Measurements from ENCODE around the gene SRSF12.

DNA sequence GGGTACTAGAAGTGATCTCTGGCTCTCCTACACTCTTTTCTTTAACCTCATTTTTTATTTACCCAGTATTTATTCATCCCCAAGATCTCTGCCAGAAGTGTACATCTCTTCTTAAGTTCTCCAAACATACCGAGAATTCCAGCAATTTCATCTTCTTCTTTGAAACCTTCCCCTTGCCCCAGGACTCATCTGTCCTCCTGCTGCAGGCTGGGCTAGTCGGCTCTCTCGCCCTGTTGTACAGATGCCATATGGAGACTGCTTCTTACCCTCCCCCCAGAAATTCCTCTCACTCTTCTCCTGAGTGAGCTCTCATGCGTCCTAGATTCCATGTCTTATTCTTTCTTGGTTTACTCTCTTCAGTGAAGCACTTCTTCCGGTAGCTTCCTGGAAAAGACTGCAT, 59.2 kb downstream of the SRSF12 start:
- TF ChIP-seq, protein P1, sequence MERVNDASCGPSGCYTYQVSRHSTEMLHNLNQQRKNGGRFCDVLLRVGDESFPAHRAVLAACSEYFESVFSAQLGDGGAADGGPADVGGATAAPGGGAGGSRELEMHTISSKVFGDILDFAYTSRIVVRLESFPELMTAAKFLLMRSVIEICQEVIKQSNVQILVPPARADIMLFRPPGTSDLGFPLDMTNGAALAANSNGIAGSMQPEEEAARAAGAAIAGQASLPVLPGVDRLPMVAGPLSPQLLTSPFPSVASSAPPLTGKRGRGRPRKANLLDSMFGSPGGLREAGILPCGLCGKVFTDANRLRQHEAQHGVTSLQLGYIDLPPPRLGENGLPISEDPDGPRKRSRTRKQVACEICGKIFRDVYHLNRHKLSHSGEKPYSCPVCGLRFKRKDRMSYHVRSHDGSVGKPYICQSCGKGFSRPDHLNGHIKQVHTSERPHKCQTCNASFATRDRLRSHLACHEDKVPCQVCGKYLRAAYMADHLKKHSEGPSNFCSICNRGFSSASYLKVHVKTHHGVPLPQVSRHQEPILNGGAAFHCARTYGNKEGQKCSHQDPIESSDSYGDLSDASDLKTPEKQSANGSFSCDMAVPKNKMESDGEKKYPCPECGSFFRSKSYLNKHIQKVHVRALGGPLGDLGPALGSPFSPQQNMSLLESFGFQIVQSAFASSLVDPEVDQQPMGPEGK (CRISPR knock-in tag; IDR thresholded peaks at IDR 0.05; ENCODE audit: borderline replicate concordance), result no peak
- TF ChIP-seq ZFP30 (CRISPR knock-in tag; IDR thresholded peaks at IDR 0.05) (no peak), GLIS3 (CRISPR knock-in tag; IDR thresholded peaks at IDR 0.05) (no peak), SNAI2 (CRISPR knock-in tag; IDR thresholded peaks at IDR 0.05) (no peak), ZC3H10 (CRISPR knock-in tag; IDR thresholded peaks at IDR 0.05) (no peak), CSDC2 (CRISPR knock-in tag; IDR thresholded peaks at IDR 0.05) (no peak), TCF4 (CRISPR knock-in tag; IDR thresholded peaks at IDR 0.05; ENCODE audit: borderline replicate concordance) (no peak), RARB (CRISPR knock-in tag; IDR thresholded peaks at IDR 0.05) (no peak), ZFP3 (CRISPR knock-in tag; IDR thresholded peaks at IDR 0.05) (no peak)
- TF ChIP-seq, protein P2, sequence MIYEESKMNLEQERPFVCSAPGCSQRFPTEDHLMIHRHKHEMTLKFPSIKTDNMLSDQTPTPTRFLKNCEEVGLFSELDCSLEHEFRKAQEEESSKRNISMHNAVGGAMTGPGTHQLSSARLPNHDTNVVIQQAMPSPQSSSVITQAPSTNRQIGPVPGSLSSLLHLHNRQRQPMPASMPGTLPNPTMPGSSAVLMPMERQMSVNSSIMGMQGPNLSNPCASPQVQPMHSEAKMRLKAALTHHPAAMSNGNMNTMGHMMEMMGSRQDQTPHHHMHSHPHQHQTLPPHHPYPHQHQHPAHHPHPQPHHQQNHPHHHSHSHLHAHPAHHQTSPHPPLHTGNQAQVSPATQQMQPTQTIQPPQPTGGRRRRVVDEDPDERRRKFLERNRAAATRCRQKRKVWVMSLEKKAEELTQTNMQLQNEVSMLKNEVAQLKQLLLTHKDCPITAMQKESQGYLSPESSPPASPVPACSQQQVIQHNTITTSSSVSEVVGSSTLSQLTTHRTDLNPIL (CRISPR knock-in tag; IDR thresholded peaks at IDR 0.05; ENCODE audit: low read depth), result no peak
- TF ChIP-seq, protein P3, sequence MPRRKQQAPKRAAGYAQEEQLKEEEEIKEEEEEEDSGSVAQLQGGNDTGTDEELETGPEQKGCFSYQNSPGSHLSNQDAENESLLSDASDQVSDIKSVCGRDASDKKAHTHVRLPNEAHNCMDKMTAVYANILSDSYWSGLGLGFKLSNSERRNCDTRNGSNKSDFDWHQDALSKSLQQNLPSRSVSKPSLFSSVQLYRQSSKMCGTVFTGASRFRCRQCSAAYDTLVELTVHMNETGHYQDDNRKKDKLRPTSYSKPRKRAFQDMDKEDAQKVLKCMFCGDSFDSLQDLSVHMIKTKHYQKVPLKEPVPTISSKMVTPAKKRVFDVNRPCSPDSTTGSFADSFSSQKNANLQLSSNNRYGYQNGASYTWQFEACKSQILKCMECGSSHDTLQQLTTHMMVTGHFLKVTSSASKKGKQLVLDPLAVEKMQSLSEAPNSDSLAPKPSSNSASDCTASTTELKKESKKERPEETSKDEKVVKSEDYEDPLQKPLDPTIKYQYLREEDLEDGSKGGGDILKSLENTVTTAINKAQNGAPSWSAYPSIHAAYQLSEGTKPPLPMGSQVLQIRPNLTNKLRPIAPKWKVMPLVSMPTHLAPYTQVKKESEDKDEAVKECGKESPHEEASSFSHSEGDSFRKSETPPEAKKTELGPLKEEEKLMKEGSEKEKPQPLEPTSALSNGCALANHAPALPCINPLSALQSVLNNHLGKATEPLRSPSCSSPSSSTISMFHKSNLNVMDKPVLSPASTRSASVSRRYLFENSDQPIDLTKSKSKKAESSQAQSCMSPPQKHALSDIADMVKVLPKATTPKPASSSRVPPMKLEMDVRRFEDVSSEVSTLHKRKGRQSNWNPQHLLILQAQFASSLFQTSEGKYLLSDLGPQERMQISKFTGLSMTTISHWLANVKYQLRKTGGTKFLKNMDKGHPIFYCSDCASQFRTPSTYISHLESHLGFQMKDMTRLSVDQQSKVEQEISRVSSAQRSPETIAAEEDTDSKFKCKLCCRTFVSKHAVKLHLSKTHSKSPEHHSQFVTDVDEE (CRISPR knock-in tag; IDR thresholded peaks at IDR 0.05), result no peak

Data from SK-N-SH treated with all-trans-retinoic acid at 6 μM for 48 hours (cell line).